ENCODE data around the gene TRIM65.

DNA sequence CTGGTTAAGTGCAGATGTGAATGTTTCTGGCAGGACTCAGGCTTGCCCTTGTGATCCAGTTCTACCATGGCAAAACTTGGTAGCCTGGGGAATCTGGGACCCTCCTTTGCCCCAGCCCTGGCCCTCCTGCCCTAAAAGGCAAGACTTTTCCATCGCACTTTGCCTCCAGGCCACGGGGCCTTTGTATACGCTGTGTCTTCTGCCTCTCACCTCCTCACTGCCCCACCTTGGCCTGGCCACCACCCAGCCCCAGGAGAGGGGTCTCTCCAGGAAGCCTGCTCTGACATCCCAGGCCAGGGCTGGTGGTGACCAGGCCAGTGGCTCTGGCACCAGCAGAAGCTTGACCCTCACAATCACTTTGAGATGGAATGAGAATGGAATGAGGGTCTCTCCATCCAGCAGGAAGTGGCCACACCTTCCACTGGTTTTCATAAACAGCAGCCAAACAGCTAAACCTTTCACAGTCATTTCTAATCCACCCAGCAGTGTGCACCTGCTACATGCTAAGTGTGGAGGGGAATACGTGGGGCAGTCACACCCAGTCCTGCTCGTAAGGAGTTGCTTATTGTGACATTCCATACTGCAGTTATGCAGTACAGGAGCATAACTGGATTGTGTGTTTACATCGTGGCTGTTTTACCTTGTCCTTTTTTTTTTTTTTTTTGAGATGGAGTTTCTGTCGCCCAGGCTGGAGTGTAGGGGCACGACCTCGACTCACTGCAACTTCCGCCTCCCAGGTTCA lies 9.6 kb upstream of the TRIM65 start:
- TF ChIP-seq, protein P1, sequence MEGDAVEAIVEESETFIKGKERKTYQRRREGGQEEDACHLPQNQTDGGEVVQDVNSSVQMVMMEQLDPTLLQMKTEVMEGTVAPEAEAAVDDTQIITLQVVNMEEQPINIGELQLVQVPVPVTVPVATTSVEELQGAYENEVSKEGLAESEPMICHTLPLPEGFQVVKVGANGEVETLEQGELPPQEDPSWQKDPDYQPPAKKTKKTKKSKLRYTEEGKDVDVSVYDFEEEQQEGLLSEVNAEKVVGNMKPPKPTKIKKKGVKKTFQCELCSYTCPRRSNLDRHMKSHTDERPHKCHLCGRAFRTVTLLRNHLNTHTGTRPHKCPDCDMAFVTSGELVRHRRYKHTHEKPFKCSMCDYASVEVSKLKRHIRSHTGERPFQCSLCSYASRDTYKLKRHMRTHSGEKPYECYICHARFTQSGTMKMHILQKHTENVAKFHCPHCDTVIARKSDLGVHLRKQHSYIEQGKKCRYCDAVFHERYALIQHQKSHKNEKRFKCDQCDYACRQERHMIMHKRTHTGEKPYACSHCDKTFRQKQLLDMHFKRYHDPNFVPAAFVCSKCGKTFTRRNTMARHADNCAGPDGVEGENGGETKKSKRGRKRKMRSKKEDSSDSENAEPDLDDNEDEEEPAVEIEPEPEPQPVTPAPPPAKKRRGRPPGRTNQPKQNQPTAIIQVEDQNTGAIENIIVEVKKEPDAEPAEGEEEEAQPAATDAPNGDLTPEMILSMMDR (IDR thresholded peaks at IDR 0.05): no peak
- TF ChIP-seq POLR2A (IDR thresholded peaks at IDR 0.05) (no peak), POLR2AphosphoS5 (IDR thresholded peaks at IDR 0.05) (no peak)
